OCI-LY1 (cell line): Measurements from ENCODE around the gene COPE.

Experiments
- CTCF ChIP-seq: fragments of 200-600 bp; sonication (generic), shearing (Covaris generic); IDR thresholded peaks from 2 replicates; pipeline ENCODE4 v1.5.1; 2017; ENCODE audit warnings: mild to moderate bottlenecking, antibody characterized with exemption, low read length, moderate library complexity, mixed read lengths
- EZH2 ChIP-seq: fragments of 200-600 bp; sonication (generic), shearing (Covaris generic); IDR thresholded peaks from 2 replicates; pipeline ENCODE4 v1.8.0; 2017; ENCODE audit warnings: borderline replicate concordance, mixed run types, mild to moderate bottlenecking, antibody characterized with exemption, low read length, moderate library complexity, mixed read lengths

DNA sequence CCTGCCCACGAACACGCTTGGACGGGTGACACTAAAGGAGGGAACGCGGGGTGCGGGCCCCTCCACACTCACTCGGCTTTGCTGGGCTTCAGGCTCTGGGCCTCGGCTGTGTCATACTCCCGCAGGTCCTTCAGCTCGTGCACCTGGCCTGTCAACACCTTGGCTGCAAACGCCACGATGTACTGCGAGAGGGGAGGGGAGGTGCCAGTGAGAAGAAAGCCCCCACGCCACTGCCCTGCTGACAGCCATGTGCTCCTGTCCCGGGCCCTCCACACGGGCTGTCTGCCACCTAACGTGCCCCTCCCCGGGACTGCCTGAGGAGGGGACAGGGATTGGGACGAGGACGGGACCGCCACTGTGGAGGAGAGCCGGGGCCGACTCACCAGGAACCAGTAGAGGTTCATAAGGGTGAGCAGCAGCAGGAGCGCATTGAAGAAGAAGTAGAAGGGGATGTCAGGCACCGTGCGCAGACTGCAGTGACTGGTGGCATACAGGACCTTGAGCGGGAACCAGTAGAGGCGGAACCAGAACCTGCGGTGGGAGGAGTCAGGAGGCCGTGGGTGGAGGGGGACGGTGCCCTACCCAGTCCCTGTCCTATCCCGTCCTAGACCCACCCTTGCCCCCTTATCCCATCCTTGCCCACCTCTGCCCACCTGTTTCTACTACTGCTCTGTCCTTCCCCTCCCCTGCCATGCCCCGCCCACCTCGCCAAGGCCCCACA is 40.2 kb downstream of the COPE start:
- no peak for TF ChIP-seq CTCF
- no peak for TF ChIP-seq EZH2
